Activated naive CD8-positive, alpha-beta T cell treated with anti-CD3 and anti-CD28 coated beads for 36 hours (primary cell): ENCODE results near the gene CPED1. TPM values are rescaled to one million over a fixed set of nuclear protein-coding genes. Genes with fewer than 3 reads are reported as not detected.

Experiments
- DNase-seq: peaks from one replicate; pipeline ENCODE4 v3.0.0; 2021
- H3K27ac Mint-ChIP-seq: one replicate; pipeline ENCODE4 v1.8.0; 2022; ENCODE audit warnings: mild to moderate bottlenecking, moderate library complexity, mixed read lengths
- H3K27me3 Mint-ChIP-seq: one replicate; pipeline ENCODE4 v1.8.0; 2022; ENCODE audit warnings: mild to moderate bottlenecking, mixed read lengths
- H3K36me3 Mint-ChIP-seq: one replicate; pipeline ENCODE4 v1.8.0; 2021; ENCODE audit warnings: mild to moderate bottlenecking, mixed read lengths
- H3K4me1 Mint-ChIP-seq: one replicate; pipeline ENCODE4 v1.8.0; 2021; ENCODE audit warnings: mixed read lengths
- H3K4me3 Mint-ChIP-seq: one replicate; pipeline ENCODE4 v1.8.0; 2022; ENCODE audit warnings: mild to moderate bottlenecking, moderate library complexity, mixed read lengths
- H3K9me3 Mint-ChIP-seq: one replicate; pipeline ENCODE4 v1.8.0; 2022; ENCODE audit warnings: mixed read lengths
- total RNA-seq, 2 experiments: library from RNA; stranded (reverse); gene quantifications; one replicate each; pipeline ENCODE4 v1.2.3, GENCODE V29; 2021

The CPED1 gene
- total RNA-seq, 2 experiments from 2014 or later, result not detected

- no peaks in the 10 kb centered on the region for H3K4me1 Mint-ChIP-seq
- H3K9me3 Mint-ChIP-seq, result no peaks in the 10 kb centered on the region
- H3K27me3 Mint-ChIP-seq, result no peaks in the 10 kb centered on the region
- no peak for DNase-seq
- no peak overlapping the region for H3K27ac Mint-ChIP-seq
- no peak overlapping the region for H3K4me3 Mint-ChIP-seq
- H3K36me3 Mint-ChIP-seq, result peaks cover 20% of the 10 kb centered on the region
These were observed 356.0 kb downstream of the CPED1 start for GRCh38 chr7:121344497-121344896.

Other genes with a start within 250 kb of the CPED1 start
- not detected for gene TSPAN12, start 130.6 kb upstream of the CPED1 start, total RNA-seq
- 10 to 100 TPM; 27.5 to 28.6 TPM for gene ING3, start 37.9 kb upstream of the CPED1 start, total RNA-seq